C4-2B (cell line): ENCODE measurements around the gene ITGB5.

Source experiments
- CTCF ChIP-seq: fragments of 450-650 bp; conservative IDR thresholded peaks from 2 replicates; pipeline ENCODE4 v1.5.1; 2017; ENCODE audit warnings: mild to moderate bottlenecking
- ZFX ChIP-seq: fragments of 450-650 bp; IDR thresholded peaks from 2 replicates; pipeline ENCODE4 v1.6.1; 2017

- no peak for TF ChIP-seq CTCF
- no peak for TF ChIP-seq ZFX
Measured at GRCh38 chr3:124761935-124762660, 125.1 kb downstream of the ITGB5 start.
